Calu3 (cell line): Measurements from ENCODE around the gene CSNK1A1. TPM values are rescaled to one million over a fixed set of nuclear protein-coding genes. Genes with fewer than 3 reads are reported as not detected.
"Not testable (repeated sequence)": the region's sequence is repeated elsewhere in the genome, so short reads cannot be mapped to it uniquely, and the experiment has no call there.

Experiments used
- BruUV-seq: library from RNA; stranded (reverse); fragments of 400-500 nt; replicated peaks from 2 replicates; lab custom pipeline; 2021; lab: Mats Ljungman, UMichigan
- CTCF ChIA-PET: fragments of 300-600 bp; sonication (Branson Sonifier 250); formaldehyde crosslinking; loops from one replicate; lab custom pipeline; 2022; ENCODE audit warnings: antibody characterized with exemption; lab: Charles Lee
- DNase-seq: peaks from one replicate; pipeline ENCODE4 v3.0.0; 2022
- H3K27ac Mint-ChIP-seq: one replicate; pipeline ENCODE4 v1.8.0; 2022; ENCODE audit warnings: mixed read lengths; ENCODE audit not compliant: unreplicated experiment
- H3K27me3 Mint-ChIP-seq: one replicate; pipeline ENCODE4 v1.8.0; 2022; ENCODE audit warnings: mixed read lengths; ENCODE audit not compliant: unreplicated experiment
- H3K36me3 Mint-ChIP-seq: one replicate; pipeline ENCODE4 v1.8.0; 2022; ENCODE audit warnings: mild to moderate bottlenecking, moderate library complexity, mixed read lengths; ENCODE audit not compliant: insufficient read depth, unreplicated experiment
- H3K4me1 Mint-ChIP-seq: one replicate; pipeline ENCODE4 v1.8.0; 2022; ENCODE audit warnings: mild to moderate bottlenecking, low read depth, mixed read lengths; ENCODE audit not compliant: unreplicated experiment
- H3K4me3 Mint-ChIP-seq: one replicate; pipeline ENCODE4 v1.8.0; 2022; ENCODE audit warnings: mild to moderate bottlenecking, low read depth, moderate library complexity, mixed read lengths; ENCODE audit not compliant: unreplicated experiment
- H3K9me3 Mint-ChIP-seq: one replicate; pipeline ENCODE4 v1.8.0; 2022; ENCODE audit warnings: low read depth, mixed read lengths; ENCODE audit not compliant: unreplicated experiment
- CTCF ChIP-seq: fragments of 200-600 bp; IDR thresholded peaks from one replicate; pipeline ENCODE4 v1.8.0; 2022; ENCODE audit warnings: antibody characterized with exemption; ENCODE audit not compliant: unreplicated experiment
- intact Hi-C: fragments of 100-400 bp; cut with micrococcal nuclease; formaldehyde crosslinking; loops from one replicate; pipeline ENCODE4 v1.10.0; 2022; ENCODE audit not compliant: unreplicated experiment
- total RNA-seq: library from RNA; stranded (reverse); gene quantifications from 2 replicates; pipeline ENCODE4 v1.2.3, GENCODE V29; 2022

The CSNK1A1 gene
- total RNA-seq, 1 experiment from 2014 or later: 377 TPM

GRCh38 chr5:149445739-149446369 is 105.4 kb downstream of the CSNK1A1 start:
- no peak for DNase-seq
- no peaks in the 10 kb centered on the region for H3K27me3 Mint-ChIP-seq
- no TSS peak for BruUV-seq
- CTCF ChIA-PET: interaction anchor here (0.7 to 1.3 kb wide), 8 partner anchors 11 to 187 kb away, joined by 3 read pairs; partner anchors contain the start of gene ARHGEF37
- peaks cover 4% of the 10 kb centered on the region for H3K36me3 Mint-ChIP-seq
- H3K27ac Mint-ChIP-seq: peak overlapping the region; percentile 49
- H3K4me3 Mint-ChIP-seq: no peak overlapping the region
- no peaks in the 10 kb centered on the region for H3K9me3 Mint-ChIP-seq
- H3K4me1 Mint-ChIP-seq: peaks cover 47% of the 10 kb centered on the region
- intact Hi-C loops: loop anchor here (1.0 kb wide), 1 partner anchor 171 kb away; no protein-coding TSS in a partner anchor
- TF ChIP-seq CTCF: no peak

GRCh38 chr5:149445343-149445738 is 105.9 kb downstream of the CSNK1A1 start:
- no peaks in the 10 kb centered on the region for H3K9me3 Mint-ChIP-seq
- no peak for TF ChIP-seq CTCF
- DNase-seq: no peak
- H3K4me1 Mint-ChIP-seq: peaks cover 49% of the 10 kb centered on the region
- H3K27me3 Mint-ChIP-seq: no peaks in the 10 kb centered on the region
- H3K36me3 Mint-ChIP-seq: peaks cover 5% of the 10 kb centered on the region
- CTCF ChIA-PET: interaction anchor here (0.7 to 1.3 kb wide), 8 partner anchors 11 to 187 kb away, joined by 3 read pairs; partner anchors contain the start of gene ARHGEF37
- intact Hi-C loops: loop anchor here (1.0 kb wide), 1 partner anchor 172 kb away; no protein-coding TSS in a partner anchor
- BruUV-seq: no TSS peak
- peak overlapping the region; percentile 49 for H3K27ac Mint-ChIP-seq
- H3K4me3 Mint-ChIP-seq: no peak overlapping the region

GRCh38 chr5:149444430-149444829 is 106.8 kb downstream of the CSNK1A1 start:
- DNase-seq, H3K9me3 Mint-ChIP-seq, H3K27ac Mint-ChIP-seq, CTCF ChIA-PET, intact Hi-C loops, BruUV-seq, H3K4me3 Mint-ChIP-seq, H3K27me3 Mint-ChIP-seq: not testable (repeated sequence)
- Mint-ChIP-seq H3K4me1 (peaks cover 51% of the 10 kb centered on the region), H3K36me3 (peaks cover 11% of the 10 kb centered on the region)

DNA sequence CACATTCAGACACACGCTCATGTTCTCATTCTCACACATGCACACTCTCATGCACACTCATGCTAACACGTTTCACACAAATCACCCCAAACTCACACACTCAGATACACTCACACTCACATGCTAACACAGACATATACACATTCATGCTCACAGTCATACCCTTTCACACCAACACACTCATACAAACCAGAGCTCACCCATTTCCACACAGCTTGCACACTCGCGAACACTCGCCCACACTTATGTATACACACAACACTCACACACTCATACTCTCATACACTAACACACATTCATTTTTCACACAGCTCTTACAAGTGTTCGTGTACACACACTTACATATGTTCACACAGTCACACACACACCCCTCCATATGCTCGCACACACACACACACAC is 108.0 kb downstream of the CSNK1A1 start:
- Mint-ChIP-seq H3K4me3 (no peak overlapping the region), H3K36me3 (peaks cover 14% of the 10 kb centered on the region), H3K27me3 (no peaks in the 10 kb centered on the region), H3K4me1 (peaks cover 46% of the 10 kb centered on the region), H3K27ac (no peak overlapping the region), H3K9me3 (no peaks in the 10 kb centered on the region)
- intact Hi-C loops: no loop called here
- no peak for TF ChIP-seq CTCF
- BruUV-seq: no TSS peak
- DNase-seq: no peak
- CTCF ChIA-PET: interaction anchor here (0.6 to 1.2 kb wide), 4 partner anchors 23 to 119 kb away, joined by 3 to 7 read pairs (median 4); no protein-coding TSS in a partner anchor
